GM13977 (cell line): ENCODE data around the gene NKX2-4.

ENCODE experiments used
- DNase-seq: peaks from one replicate; pipeline ENCODE4 v3.0.0; 2012; ENCODE audit warnings: low spot score
- CTCF ChIP-seq: IDR thresholded peaks from 2 replicates; pipeline ENCODE4 v1.5.1; 2012; ENCODE audit warnings: mild to moderate bottlenecking, control low read depth; ENCODE audit not compliant: insufficient read depth; ENCODE audit errors: extremely low read depth, missing control alignments
- in situ Hi-C: fragments of 300-500 bp; cut with MboI; formaldehyde crosslinking; loops from one replicate; pipeline ENCODE4 v1.12.0; 2022; ENCODE audit warnings: low sequenced_read_pairs, low pct_unique_long_range_greater_than_20kb, mixed read lengths, inconsistent platforms; ENCODE audit not compliant: unreplicated experiment

The NKX2-4 gene

GRCh38 chr20:21397341-21398108 lies at the start of gene NKX2-4:
Gene NKX2-4 (minus strand): TSS chr20:21397526. CDS start chr20:21397399, 127 bp downstream.
- no peak for DNase-seq
- in situ Hi-C loops = loop anchor here (25.0 kb wide), 1 partner anchor 285 kb away; the partner anchor contains the start of gene LINC00237
- no peak for TF ChIP-seq CTCF

GRCh38 chr20:21437816-21438215 lies 40.5 kb upstream of the NKX2-4 start:
- TF ChIP-seq CTCF = no peak
- DNase-seq = no peak
- in situ Hi-C loops = no loop called here

GRCh38 chr20:21437248-21437647 lies 39.9 kb upstream of the NKX2-4 start:
- TF ChIP-seq CTCF = no peak
- DNase-seq = no peak
- in situ Hi-C loops = no loop called here

GRCh38 chr20:21436205-21436604 lies 38.9 kb upstream of the NKX2-4 start:
- no peak for DNase-seq
- in situ Hi-C loops = no loop called here
- TF ChIP-seq CTCF = no peak

- DNase-seq = no peak
- in situ Hi-C loops = no loop called here
- TF ChIP-seq CTCF = no peak
These were observed 38.2 kb upstream of the NKX2-4 start for GRCh38 chr20:21435576-21435975.

- no peak for DNase-seq
- TF ChIP-seq CTCF = no peak
- in situ Hi-C loops = no loop called here
These were observed 36.1 kb upstream of the NKX2-4 start for GRCh38 chr20:21433329-21433890.
